BE2C (cell line): ENCODE results near the gene VAV2.

Experiments
- DNase-seq: peaks from one replicate; pipeline ENCODE4 v3.0.0-alpha.2; 2020
- H3K27me3 ChIP-seq: fragments of 250-450 bp; sonication (Bioruptor Pico); 2 replicates; pipeline ENCODE4 v1.5.1; 2020; ENCODE audit warnings: mild to moderate bottlenecking
- H3K36me3 ChIP-seq: fragments of 250-450 bp; sonication (Bioruptor Pico); 2 replicates; pipeline ENCODE4 v1.5.1; 2020; ENCODE audit warnings: mild to moderate bottlenecking
- H3K4me1 ChIP-seq: fragments of 250-450 bp; sonication (Bioruptor Pico); 2 replicates; pipeline ENCODE4 v1.5.1; 2020
- H3K4me3 ChIP-seq: 2 replicates; pipeline ENCODE4 v1.5.1; 2011; ENCODE audit warnings: low read depth, low read length
- H3K9me3 ChIP-seq: fragments of 250-450 bp; sonication (Bioruptor Pico); 2 replicates; pipeline ENCODE4 v1.5.1; 2020
- CTCF ChIP-seq: IDR thresholded peaks from 2 replicates; pipeline ENCODE4 v1.5.1; 2012; ENCODE audit warnings: mild to moderate bottlenecking, low read depth, low read length

The VAV2 gene

DNA sequence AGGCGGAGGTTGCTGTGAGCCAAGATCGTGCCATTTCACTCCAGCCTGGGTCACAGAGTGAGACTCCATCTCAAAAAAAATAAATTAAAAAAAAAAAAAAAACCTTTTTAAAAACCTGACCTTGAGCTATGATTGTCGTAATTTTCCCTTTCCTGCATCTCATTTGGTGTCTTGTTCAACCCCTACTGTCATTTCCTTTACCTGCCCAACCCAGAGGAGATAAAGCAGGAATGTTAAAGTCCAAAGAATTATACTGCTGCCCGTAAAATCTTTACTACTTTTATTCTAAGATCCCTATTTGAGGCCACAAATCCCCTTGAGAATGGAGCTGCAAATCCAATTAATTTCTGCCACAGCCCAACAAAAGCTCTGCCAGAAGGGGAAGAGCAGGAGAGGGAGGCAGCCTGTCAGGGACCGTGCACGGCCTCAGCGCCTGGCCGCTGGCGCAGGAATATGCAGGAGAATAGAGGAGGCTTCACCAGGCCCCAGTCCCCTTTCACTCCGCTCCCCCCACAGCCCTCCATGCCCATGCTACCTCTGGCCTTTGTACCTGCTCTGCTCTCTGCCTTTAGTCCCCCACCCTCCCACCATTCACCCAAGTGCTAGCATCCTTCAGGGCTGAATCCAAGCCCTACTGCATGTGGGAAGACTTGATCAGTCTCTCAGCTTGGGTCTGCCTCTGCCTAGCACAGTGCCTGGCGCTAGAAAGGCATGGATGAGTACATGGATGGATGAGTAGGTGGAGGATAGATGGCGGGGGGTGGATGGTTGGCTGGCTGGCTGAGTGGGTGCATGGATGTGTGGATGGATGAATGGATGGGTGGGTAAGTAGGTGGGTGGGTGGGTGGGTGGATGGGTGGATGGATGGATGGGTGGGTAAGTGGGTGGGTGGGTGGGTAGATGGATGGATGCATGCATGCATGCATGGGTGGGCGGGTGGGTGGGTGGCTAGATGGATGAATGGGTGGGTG lies 154.2 kb downstream of the VAV2 start:
- Histone ChIP-seq H3K9me3 (no peaks in the 10 kb centered on the region), H3K27me3 (no peaks in the 10 kb centered on the region), H3K36me3 (peaks cover 11% of the 10 kb centered on the region), H3K4me3 (no peak overlapping the region), H3K4me1 (peaks cover 57% of the 10 kb centered on the region)
- peak; percentile 73 for DNase-seq
- TF ChIP-seq CTCF = no peak

DNA sequence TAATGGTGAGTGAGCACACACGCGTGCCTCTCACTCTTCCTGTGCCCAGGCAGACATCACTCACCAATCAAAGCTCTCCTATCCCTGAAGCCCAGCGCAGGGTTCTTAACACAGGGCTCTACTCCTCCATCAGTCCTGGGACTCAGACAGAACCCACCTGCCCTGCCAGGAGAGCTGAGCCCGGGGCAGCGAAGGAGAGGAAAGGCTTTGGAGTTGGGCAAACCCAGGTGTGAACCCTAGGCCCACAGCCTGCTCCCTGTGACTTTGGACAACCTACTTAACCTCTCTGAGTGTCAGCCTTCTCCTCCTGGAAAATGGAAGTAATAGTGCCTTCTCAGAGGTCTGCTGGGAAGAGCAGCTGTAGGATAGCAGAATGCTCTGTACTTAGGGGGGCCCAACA lies 155.3 kb downstream of the VAV2 start:
- H3K9me3 ChIP-seq = no peaks in the 10 kb centered on the region
- TF ChIP-seq CTCF = no peak
- H3K36me3 ChIP-seq = peaks cover 14% of the 10 kb centered on the region
- DNase-seq = no peak
- no peaks in the 10 kb centered on the region for H3K27me3 ChIP-seq
- no peak overlapping the region for H3K4me3 ChIP-seq
- H3K4me1 ChIP-seq = peaks cover 57% of the 10 kb centered on the region

- H3K36me3 ChIP-seq = peaks cover 17% of the 10 kb centered on the region
- H3K27me3 ChIP-seq = no peaks in the 10 kb centered on the region
- no peak for DNase-seq
- H3K4me3 ChIP-seq = no peak overlapping the region; the same call in 1 of the 2 replicates
- H3K9me3 ChIP-seq = no peaks in the 10 kb centered on the region
- TF ChIP-seq CTCF = no peak
- peaks cover 51% of the 10 kb centered on the region for H3K4me1 ChIP-seq
Measured at GRCh38 chr9:133836001-133836758, 155.9 kb downstream of the VAV2 start.

- TF ChIP-seq CTCF = no peak
- peaks cover 45% of the 10 kb centered on the region for H3K4me1 ChIP-seq
- H3K27me3 ChIP-seq = no peaks in the 10 kb centered on the region
- peak; percentile 93 for DNase-seq
- H3K9me3 ChIP-seq = no peaks in the 10 kb centered on the region
- peaks cover 24% of the 10 kb centered on the region for H3K36me3 ChIP-seq
- peak overlapping the region; percentile 8; the same call in 1 of the 2 replicates for H3K4me3 ChIP-seq
Measured at GRCh38 chr9:133835262-133835901, 156.7 kb downstream of the VAV2 start.

GRCh38 chr9:133834080-133834976 lies 157.8 kb downstream of the VAV2 start:
- Histone ChIP-seq H3K27me3 (no peaks in the 10 kb centered on the region), H3K9me3 (no peaks in the 10 kb centered on the region), H3K4me3 (no peak overlapping the region), H3K36me3 (peaks cover 34% of the 10 kb centered on the region), H3K4me1 (peaks cover 43% of the 10 kb centered on the region)
- TF ChIP-seq CTCF = no peak
- DNase-seq = no peak
